Measurements from ENCODE around the gene MICA. TPM values are rescaled to one million over a fixed set of nuclear protein-coding genes. Genes with fewer than 3 reads are reported as not detected.

MICA gene
- total RNA-seq, 2 experiments from 2014 or later = 9.9 to 15.3 TPM

DNA sequence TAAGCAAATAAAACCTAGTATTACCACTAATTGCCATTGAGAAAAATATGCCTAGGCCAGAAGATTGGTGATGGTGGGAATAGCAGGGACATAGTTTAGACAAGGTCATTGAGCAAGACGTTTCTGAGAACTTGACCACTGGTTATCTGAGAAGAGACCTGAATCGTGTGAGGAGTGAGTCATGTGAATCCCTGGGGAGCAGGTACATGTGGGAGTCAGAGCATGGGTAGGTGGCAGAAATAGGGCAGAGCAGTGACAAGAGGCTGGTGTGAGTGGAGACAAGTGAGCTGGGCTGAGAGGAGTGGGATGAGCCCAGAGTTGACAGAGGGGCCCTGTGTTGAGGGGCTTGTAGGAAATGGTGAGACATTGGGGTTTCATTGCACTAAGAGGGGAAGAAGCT, 16.4 kb downstream of the MICA start:
- POLR2A ChIA-PET = no interaction called here
- no peaks in the 10 kb centered on the region for H3K79me2 ChIP-seq (ENCODE audit: insufficient read depth, low read depth, low read length)
- peaks cover 12% of the 10 kb centered on the region for H3K4me1 ChIP-seq (ENCODE audit: insufficient read depth, low read length, poor library complexity, severe bottlenecking)
- BruUV-seq (replicated peaks) = no TSS peak
- no peak overlapping the region for H3K27ac ChIP-seq (ENCODE audit: low read depth, low read length, poor library complexity, severe bottlenecking)
- no peak for DNase-seq (ENCODE audit: low spot score)
- no peak overlapping the region for H2AFZ ChIP-seq (ENCODE audit: low read length)
- intact Hi-C loops (cut with micrococcal nuclease; ENCODE audit: unreplicated experiment) = no loop called here
- CTCF ChIA-PET (ENCODE audit: unreplicated experiment) = no interaction called here
- H4K20me1 ChIP-seq (ENCODE audit: insufficient read depth, low read length) = no peaks in the 10 kb centered on the region
- H3K36me3 ChIP-seq (ENCODE audit: insufficient read depth, low read length) = peaks cover 22% of the 10 kb centered on the region
- H3K9me2 ChIP-seq (ENCODE audit: insufficient read depth, low read length) = no peaks in the 10 kb centered on the region
- no peaks in the 10 kb centered on the region; the same call in 1 of the 2 replicates for H3K9me3 ChIP-seq (ENCODE audit: low read length)
- TF ChIP-seq, protein P1, sequence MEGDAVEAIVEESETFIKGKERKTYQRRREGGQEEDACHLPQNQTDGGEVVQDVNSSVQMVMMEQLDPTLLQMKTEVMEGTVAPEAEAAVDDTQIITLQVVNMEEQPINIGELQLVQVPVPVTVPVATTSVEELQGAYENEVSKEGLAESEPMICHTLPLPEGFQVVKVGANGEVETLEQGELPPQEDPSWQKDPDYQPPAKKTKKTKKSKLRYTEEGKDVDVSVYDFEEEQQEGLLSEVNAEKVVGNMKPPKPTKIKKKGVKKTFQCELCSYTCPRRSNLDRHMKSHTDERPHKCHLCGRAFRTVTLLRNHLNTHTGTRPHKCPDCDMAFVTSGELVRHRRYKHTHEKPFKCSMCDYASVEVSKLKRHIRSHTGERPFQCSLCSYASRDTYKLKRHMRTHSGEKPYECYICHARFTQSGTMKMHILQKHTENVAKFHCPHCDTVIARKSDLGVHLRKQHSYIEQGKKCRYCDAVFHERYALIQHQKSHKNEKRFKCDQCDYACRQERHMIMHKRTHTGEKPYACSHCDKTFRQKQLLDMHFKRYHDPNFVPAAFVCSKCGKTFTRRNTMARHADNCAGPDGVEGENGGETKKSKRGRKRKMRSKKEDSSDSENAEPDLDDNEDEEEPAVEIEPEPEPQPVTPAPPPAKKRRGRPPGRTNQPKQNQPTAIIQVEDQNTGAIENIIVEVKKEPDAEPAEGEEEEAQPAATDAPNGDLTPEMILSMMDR (conservative IDR thresholded peaks at IDR 0.05; ENCODE audit: low read length) = no peak
- no peak for TF ChIP-seq EZH2phosphoT487 (IDR thresholded peaks at IDR 0.05; ENCODE audit: borderline replicate concordance, low read depth, low read length)
- no peak overlapping the region for H3K4me3 ChIP-seq (ENCODE audit: low read depth, low read length, poor library complexity, severe bottlenecking)
- no peak overlapping the region for H3K4me2 ChIP-seq (ENCODE audit: low read length)

DNA sequence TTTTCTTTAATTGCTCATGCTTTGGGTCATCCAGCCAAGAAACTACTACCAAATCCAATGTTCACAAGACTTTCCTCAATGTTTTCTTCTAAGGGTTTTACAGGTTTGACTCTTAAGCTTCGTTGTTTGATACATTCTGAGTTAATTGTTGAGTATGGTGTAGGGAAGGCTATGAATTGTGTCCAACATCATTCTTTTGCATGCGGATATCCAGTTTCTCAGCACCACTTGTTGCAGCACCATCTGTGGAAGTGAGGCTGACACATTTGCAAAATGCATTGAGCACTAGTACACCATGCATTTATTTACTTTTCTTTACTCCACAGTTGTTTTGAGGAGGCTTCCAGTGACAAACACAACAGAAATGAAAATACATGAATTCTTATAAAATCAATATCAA, 17.2 kb downstream of the MICA start:
- H3K27ac ChIP-seq (ENCODE audit: low read depth, low read length, poor library complexity, severe bottlenecking) = no peak overlapping the region
- TF ChIP-seq, protein P1 (conservative IDR thresholded peaks at IDR 0.05; ENCODE audit: low read length) = no peak
- TF ChIP-seq EZH2phosphoT487 (IDR thresholded peaks at IDR 0.05; ENCODE audit: borderline replicate concordance, low read depth, low read length) = no peak
- intact Hi-C loops (cut with micrococcal nuclease; ENCODE audit: unreplicated experiment) = no loop called here

DNA sequence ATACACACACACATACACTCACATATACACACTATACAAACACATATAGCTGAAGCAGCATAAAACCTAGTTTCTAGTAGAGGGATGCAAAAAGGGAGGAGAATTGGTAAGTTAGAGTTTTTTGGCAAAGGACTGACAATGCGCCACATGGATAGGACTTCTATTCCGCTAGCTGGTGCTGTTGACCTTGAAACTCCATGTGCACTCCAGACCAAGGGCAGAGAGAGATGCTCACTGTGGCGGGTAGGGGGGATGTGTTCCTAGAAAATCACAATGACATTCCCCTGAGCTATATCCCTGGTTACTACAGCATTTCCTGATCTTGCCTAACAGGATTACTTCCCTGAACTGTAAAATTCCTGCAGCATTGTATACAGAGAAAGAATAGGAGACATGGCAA, 19.2 kb downstream of the MICA start:
- H3K4me3 ChIP-seq (ENCODE audit: low read depth, low read length, poor library complexity, severe bottlenecking) = no peak overlapping the region
- 0 out of 2 replicates have a peak, but pooled peaks cover under 1% of the 10 kb centered on the region for H3K36me3 ChIP-seq (ENCODE audit: insufficient read depth, low read length)
- ChIA-PET POLR2A (no interaction called here), CTCF (ENCODE audit: unreplicated experiment) (no interaction called here)
- H3K79me2 ChIP-seq (ENCODE audit: insufficient read depth, low read depth, low read length) = no peaks in the 10 kb centered on the region
- no peak for DNase-seq (ENCODE audit: low spot score)
- H3K9me2 ChIP-seq (ENCODE audit: insufficient read depth, low read length) = no peaks in the 10 kb centered on the region
- H3K4me1 ChIP-seq (ENCODE audit: insufficient read depth, low read length, poor library complexity, severe bottlenecking) = peaks cover 12% of the 10 kb centered on the region
- no peak overlapping the region for H3K4me2 ChIP-seq (ENCODE audit: low read length)
- H3K27ac ChIP-seq (ENCODE audit: low read depth, low read length, poor library complexity, severe bottlenecking) = no peak overlapping the region
- TF ChIP-seq EZH2phosphoT487 (IDR thresholded peaks at IDR 0.05; ENCODE audit: borderline replicate concordance, low read depth, low read length) = no peak
- no peaks in the 10 kb centered on the region; the same call in 1 of the 2 replicates for H3K9me3 ChIP-seq (ENCODE audit: low read length)
- no TSS peak for BruUV-seq (replicated peaks)
- H4K20me1 ChIP-seq (ENCODE audit: insufficient read depth, low read length) = no peaks in the 10 kb centered on the region
- no peak overlapping the region for H2AFZ ChIP-seq (ENCODE audit: low read length)
- intact Hi-C loops (cut with micrococcal nuclease; ENCODE audit: unreplicated experiment) = loop anchor here (2.0 kb wide), 1 partner anchor 18 kb away; no protein-coding TSS in a partner anchor

More for the DNA sequence above, 17.2 kb downstream of the MICA start:
- Histone ChIP-seq H2AFZ (ENCODE audit: low read length) (no peak overlapping the region), H3K79me2 (ENCODE audit: insufficient read depth, low read depth, low read length) (no peaks in the 10 kb centered on the region), H3K4me3 (ENCODE audit: low read depth, low read length, poor library complexity, severe bottlenecking) (no peak overlapping the region), H3K4me2 (ENCODE audit: low read length) (no peak overlapping the region), H4K20me1 (ENCODE audit: insufficient read depth, low read length) (no peaks in the 10 kb centered on the region), H3K9me3 (ENCODE audit: low read length) (no peaks in the 10 kb centered on the region; the same call in 1 of the 2 replicates), H3K36me3 (ENCODE audit: insufficient read depth, low read length) (peaks cover 17% of the 10 kb centered on the region), H3K4me1 (ENCODE audit: insufficient read depth, low read length, poor library complexity, severe bottlenecking) (peaks cover 12% of the 10 kb centered on the region), H3K9me2 (ENCODE audit: insufficient read depth, low read length) (no peaks in the 10 kb centered on the region)
- POLR2A ChIA-PET = interaction anchor here (0.6 kb wide), 1 partner anchor 202 kb away, joined by 3 read pairs; no protein-coding TSS in a partner anchor
- BruUV-seq (replicated peaks) = no TSS peak
- no peak for DNase-seq (ENCODE audit: low spot score)
- CTCF ChIA-PET (ENCODE audit: unreplicated experiment) = no interaction called here
